ENCODE results near the gene LAMA2. TPM values are rescaled to one million over a fixed set of nuclear protein-coding genes. Genes with fewer than 3 reads are reported as not detected.

The LAMA2 gene
- total and polyA plus RNA-seq, 2 of the 8 experiments (the other 6 are each of a cell fraction or from before 2014, with no cell fraction given), result 1.3 to 3.8 TPM

GRCh38 chr6:129111853-129112252, 228.9 kb downstream of the LAMA2 start:
- Histone ChIP-seq H2BK120ac (replicated peaks; ENCODE audit: low read depth, low read length) (no peak overlapping the region), H2AK5ac (ENCODE audit: low read depth, low read length) (no peak overlapping the region), H3K27ac (ENCODE audit: low read depth, low read length) (no peak overlapping the region), H4K5ac (ENCODE audit: insufficient read length, low read depth, low read length) (no peak overlapping the region), H3K9me3 (ENCODE audit: insufficient read depth in 2 of 2, low read depth in 1 of 2, low read length in 1 of 2) (no peaks in the 10 kb centered on the region), H3K4me1 (replicated peaks in 1 of 4; ENCODE audit: control insufficient read depth in 3 of 4, insufficient read depth in 4 of 4, low read length in 3 of 4) (no peaks in the 10 kb centered on the region), H3K56ac (replicated peaks; ENCODE audit: insufficient read length, low read depth, low read length) (no peak overlapping the region), H3K18ac (ENCODE audit: extremely low read depth, low read length) (no peak overlapping the region), H3K23me2 (ENCODE audit: low read depth, low read length) (no peaks in the 10 kb centered on the region), H3K4me3 (ENCODE audit: extremely low read depth in 1 of 4, insufficient read depth in 2 of 4, low read depth in 3 of 4, low read length in 4 of 4) (no peak overlapping the region), H2BK5ac (ENCODE audit: low read depth, low read length) (no peak overlapping the region), H4K20me1 (replicated peaks in 1 of 2; ENCODE audit: control insufficient read depth in 1 of 2, insufficient read depth in 2 of 2, low read length in 2 of 2) (no peaks in the 10 kb centered on the region), H2BK20ac (ENCODE audit: low read length) (no peak overlapping the region), H4K8ac (ENCODE audit: extremely low read depth, insufficient read depth, low read length) (no peak overlapping the region), H3K4me2 (ENCODE audit: insufficient read depth in 1 of 2, low read depth in 2 of 2, low read length in 2 of 2) (no peak overlapping the region), H3K14ac (ENCODE audit: insufficient read length) (no peak overlapping the region), H3K9ac (replicated peaks in 1 of 4; ENCODE audit: extremely low read depth in 1 of 4, low read depth in 3 of 4, low read length in 3 of 4) (no peak overlapping the region), H3K36me3 (ENCODE audit: control insufficient read depth in 2 of 4, insufficient read depth in 4 of 4, low read length in 3 of 4) (no peaks in the 10 kb centered on the region), H3K23ac (ENCODE audit: insufficient read length) (no peak overlapping the region), H3K4ac (replicated peaks; ENCODE audit: insufficient read length, low read depth, low read length) (no peak overlapping the region), H3K27me3 (replicated peaks in 1 of 4; ENCODE audit: control insufficient read depth in 3 of 4, extremely low read depth in 1 of 4, insufficient read depth in 3 of 4, low read length in 3 of 4) (peaks cover 0 to 2% (median 0%) of the 10 kb centered on the region in 4 experiments; a peak in 1 of 7 replicates), H2AFZ (ENCODE audit: low read length) (no peak overlapping the region), H2BK15ac (ENCODE audit: low read length) (no peak overlapping the region), H2BK12ac (ENCODE audit: low read depth, low read length) (no peak overlapping the region), H3K79me1 (ENCODE audit: low read depth, low read length) (no peaks in the 10 kb centered on the region), H3K79me2 (ENCODE audit: control insufficient read depth in 1 of 2, insufficient read depth in 2 of 2, low read length in 2 of 2) (no peaks in the 10 kb centered on the region), H4K91ac (replicated peaks; ENCODE audit: insufficient read length, low read length) (no peak overlapping the region)
- no peak for FAIRE-seq
- WGBS, 2 experiments (ENCODE audit: extremely low coverage in 1 of 2, insufficient coverage in 1 of 2, insufficient read length in 1 of 2, insufficient replicate concordance in 2 of 2, low coverage in 1 of 2, low lambda C conversion rate in 2 of 2, missing lambda C conversion rate in 1 of 2), result 81% methylated on average over 1 of the region's 1 CpG; no CpG with 5 or more reads in 1 of the 2 experiments
- ChIA-PET CTCF (ENCODE audit: partially characterized antibody) (interaction anchor here (0.6 kb wide), 1 partner anchor 389 kb away, joined by 3 read pairs; no protein-coding TSS in a partner anchor), POLR2A (ENCODE audit: partially characterized antibody) (no interaction called here)
- DNase-seq (ENCODE audit: low read depth in 1 of 2, low spot score in 2 of 2), result no peak
- TF ChIP-seq KDM4A (IDR thresholded peaks at IDR 0.05; ENCODE audit: low read depth, low read length, severe bottlenecking) (no peak), SUZ12 (IDR thresholded peaks at IDR 0.05; ENCODE audit: low read length) (no peak), HDAC6 (IDR thresholded peaks at IDR 0.05; ENCODE audit: low read depth, low read length) (no peak), TAF1 (IDR thresholded peaks at IDR 0.05; ENCODE audit: low read depth, low read length) (no peak), NRF1 (IDR thresholded peaks at IDR 0.05; ENCODE audit: low read depth, low read length) (no peak), ASH2L (IDR thresholded peaks at IDR 0.05; ENCODE audit: low read length) (no peak), SIX5 (IDR thresholded peaks at IDR 0.05; ENCODE audit: low read depth, low read length) (no peak), ATF3 (IDR thresholded peaks at IDR 0.05; ENCODE audit: insufficient read depth, low read depth, low read length) (no peak), RXRA (IDR thresholded peaks at IDR 0.05; ENCODE audit: insufficient read depth, low read depth, low read length) (no peak), RAD21 (IDR thresholded peaks at IDR 0.05 in 1 of 2, conservative IDR thresholded peaks at IDR 0.05 in 1 of 2; ENCODE audit: low read depth in 2 of 2, low read length in 2 of 2) (no peak), POLR2A (IDR thresholded peaks at IDR 0.05; ENCODE audit: control extremely low read depth in 1 of 2, low read depth in 2 of 2, low read length in 2 of 2) (no peak)
- TF ChIP-seq, protein P1, sequence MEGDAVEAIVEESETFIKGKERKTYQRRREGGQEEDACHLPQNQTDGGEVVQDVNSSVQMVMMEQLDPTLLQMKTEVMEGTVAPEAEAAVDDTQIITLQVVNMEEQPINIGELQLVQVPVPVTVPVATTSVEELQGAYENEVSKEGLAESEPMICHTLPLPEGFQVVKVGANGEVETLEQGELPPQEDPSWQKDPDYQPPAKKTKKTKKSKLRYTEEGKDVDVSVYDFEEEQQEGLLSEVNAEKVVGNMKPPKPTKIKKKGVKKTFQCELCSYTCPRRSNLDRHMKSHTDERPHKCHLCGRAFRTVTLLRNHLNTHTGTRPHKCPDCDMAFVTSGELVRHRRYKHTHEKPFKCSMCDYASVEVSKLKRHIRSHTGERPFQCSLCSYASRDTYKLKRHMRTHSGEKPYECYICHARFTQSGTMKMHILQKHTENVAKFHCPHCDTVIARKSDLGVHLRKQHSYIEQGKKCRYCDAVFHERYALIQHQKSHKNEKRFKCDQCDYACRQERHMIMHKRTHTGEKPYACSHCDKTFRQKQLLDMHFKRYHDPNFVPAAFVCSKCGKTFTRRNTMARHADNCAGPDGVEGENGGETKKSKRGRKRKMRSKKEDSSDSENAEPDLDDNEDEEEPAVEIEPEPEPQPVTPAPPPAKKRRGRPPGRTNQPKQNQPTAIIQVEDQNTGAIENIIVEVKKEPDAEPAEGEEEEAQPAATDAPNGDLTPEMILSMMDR (IDR thresholded peaks at IDR 0.05; ENCODE audit: control extremely low read depth in 1 of 3, insufficient read depth in 1 of 3, low read depth in 1 of 3, low read length in 3 of 3), result no peak
